ENCODE data around the gene MAGI2.

Gene MAGI2

DNA sequence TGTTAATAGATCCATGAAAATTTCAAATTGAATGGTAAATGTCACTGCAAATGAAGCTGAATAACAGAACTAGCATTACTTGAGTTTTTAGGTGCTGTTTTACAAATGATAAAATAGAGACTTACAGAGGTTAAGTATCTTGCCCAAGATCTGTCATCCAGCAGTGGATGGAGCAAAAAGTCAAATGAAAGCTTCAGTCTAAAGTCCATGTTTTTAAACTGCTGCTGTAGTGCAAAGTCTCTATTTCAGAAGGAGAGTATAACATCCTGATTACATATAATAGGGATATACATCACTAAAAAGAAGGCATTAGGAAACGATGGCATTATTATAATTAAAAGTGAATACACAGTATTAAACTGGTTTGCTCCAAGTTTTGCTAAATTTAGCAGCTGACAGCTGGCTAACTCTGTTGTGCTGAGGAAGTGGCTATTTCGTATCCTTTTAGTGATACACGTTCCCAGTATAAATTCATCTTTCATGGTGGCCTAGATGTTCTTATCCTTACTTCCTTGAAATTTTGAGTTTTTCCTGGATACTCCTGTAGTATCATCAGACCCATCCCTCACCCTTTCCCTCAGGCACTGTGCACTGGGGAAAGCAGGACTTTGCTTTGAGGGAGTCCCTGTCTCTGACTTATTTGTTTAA, 603.2 kb downstream of the MAGI2 start:
- no peak overlapping the region for H3K18ac ChIP-seq (ENCODE audit: low read length)
- no peak overlapping the region for H3K4me2 ChIP-seq (ENCODE audit: insufficient read depth, low read length, poor library complexity, severe bottlenecking)
- no peak for DNase-seq (ENCODE audit: low spot score)
- no peak overlapping the region for H2AK5ac ChIP-seq (ENCODE audit: low read depth, low read length)
- no peak overlapping the region for H3K14ac ChIP-seq (ENCODE audit: low read length)
- H2BK5ac ChIP-seq (ENCODE audit: low read length): no peak overlapping the region
- H2AFZ ChIP-seq (ENCODE audit: low read length): no peak overlapping the region
- H3K23ac ChIP-seq (ENCODE audit: low read depth, low read length, poor library complexity): no peak overlapping the region
- no peaks in the 10 kb centered on the region for H3K79me1 ChIP-seq (ENCODE audit: low read depth, low read length)
- no peak overlapping the region for H3K4ac ChIP-seq (ENCODE audit: low read length)
- no peak overlapping the region for H3K9ac ChIP-seq (ENCODE audit: low read depth, low read length, poor library complexity)
- H2BK120ac ChIP-seq (ENCODE audit: low read depth, low read length): no peak overlapping the region
- no peak overlapping the region for H3K4me3 ChIP-seq (ENCODE audit: low read length in 2 of 2)
- H2BK12ac ChIP-seq (ENCODE audit: low read length): no peak overlapping the region
- H4K91ac ChIP-seq (ENCODE audit: low read depth, low read length, poor library complexity): no peak overlapping the region
- H3K27ac ChIP-seq (replicated peaks; ENCODE audit: low read length): no peak overlapping the region
- no peaks in the 10 kb centered on the region for H3K27me3 ChIP-seq (ENCODE audit: control insufficient read depth in 3 of 3, insufficient read depth in 3 of 3, low read depth in 1 of 3, low read length in 3 of 3)
- H3K4me1 ChIP-seq (ENCODE audit: control insufficient read depth in 2 of 2, insufficient read depth in 1 of 2, low read depth in 1 of 2, low read length in 2 of 2): no peaks in the 10 kb centered on the region
- H4K8ac ChIP-seq (ENCODE audit: low read depth, low read length): no peak overlapping the region
- no peak overlapping the region for H2BK15ac ChIP-seq (ENCODE audit: low read length)
- no peaks in the 10 kb centered on the region for H3K9me3 ChIP-seq (replicated peaks in 1 of 2; ENCODE audit: control insufficient read depth in 2 of 2, insufficient read depth in 1 of 2, low read depth in 1 of 2, low read length in 2 of 2)
- no peaks in the 10 kb centered on the region for H3K36me3 ChIP-seq (replicated peaks in 1 of 2; ENCODE audit: control insufficient read depth in 2 of 2, insufficient read depth in 2 of 2, low read length in 2 of 2)
- no CpG with 5 or more reads among the region's 3 CpGs for WGBS, 2 donors (ENCODE audit: extremely low coverage in 2 of 2, insufficient read length in 2 of 2, insufficient replicate concordance in 1 of 2)

GRCh38 chr7:78845155-78845554, 608.3 kb downstream of the MAGI2 start:
- Histone ChIP-seq H3K18ac (ENCODE audit: low read length) (no peak overlapping the region), H3K9me3 (replicated peaks in 1 of 2; ENCODE audit: control insufficient read depth in 2 of 2, insufficient read depth in 1 of 2, low read depth in 1 of 2, low read length in 2 of 2) (no peaks in the 10 kb centered on the region), H3K23ac (ENCODE audit: low read depth, low read length, poor library complexity) (no peak overlapping the region), H2BK5ac (ENCODE audit: low read length) (no peak overlapping the region), H3K4ac (ENCODE audit: low read length) (no peak overlapping the region), H3K27ac (replicated peaks; ENCODE audit: low read length) (no peak overlapping the region), H3K27me3 (ENCODE audit: control insufficient read depth in 3 of 3, insufficient read depth in 3 of 3, low read depth in 1 of 3, low read length in 3 of 3) (no peaks in the 10 kb centered on the region), H2BK120ac (ENCODE audit: low read depth, low read length) (no peak overlapping the region), H2BK12ac (ENCODE audit: low read length) (no peak overlapping the region), H3K4me3 (ENCODE audit: low read length in 2 of 2) (no peak overlapping the region), H2AK5ac (ENCODE audit: low read depth, low read length) (no peak overlapping the region), H2BK15ac (ENCODE audit: low read length) (no peak overlapping the region), H3K9ac (ENCODE audit: low read depth, low read length, poor library complexity) (no peak overlapping the region), H3K14ac (ENCODE audit: low read length) (no peak overlapping the region), H3K4me2 (ENCODE audit: insufficient read depth, low read length, poor library complexity, severe bottlenecking) (no peak overlapping the region), H3K4me1 (ENCODE audit: control insufficient read depth in 2 of 2, insufficient read depth in 1 of 2, low read depth in 1 of 2, low read length in 2 of 2) (no peaks in the 10 kb centered on the region), H2AFZ (ENCODE audit: low read length) (no peak overlapping the region), H4K8ac (ENCODE audit: low read depth, low read length) (no peak overlapping the region), H3K36me3 (replicated peaks in 1 of 2; ENCODE audit: control insufficient read depth in 2 of 2, insufficient read depth in 2 of 2, low read length in 2 of 2) (no peaks in the 10 kb centered on the region), H4K91ac (ENCODE audit: low read depth, low read length, poor library complexity) (no peak overlapping the region), H3K79me1 (ENCODE audit: low read depth, low read length) (no peaks in the 10 kb centered on the region)
- DNase-seq (ENCODE audit: low spot score): no peak
- no CpG with 5 or more reads among the region's 1 CpG for WGBS, 2 donors (ENCODE audit: extremely low coverage in 2 of 2, insufficient read length in 2 of 2, insufficient replicate concordance in 1 of 2)

DNA sequence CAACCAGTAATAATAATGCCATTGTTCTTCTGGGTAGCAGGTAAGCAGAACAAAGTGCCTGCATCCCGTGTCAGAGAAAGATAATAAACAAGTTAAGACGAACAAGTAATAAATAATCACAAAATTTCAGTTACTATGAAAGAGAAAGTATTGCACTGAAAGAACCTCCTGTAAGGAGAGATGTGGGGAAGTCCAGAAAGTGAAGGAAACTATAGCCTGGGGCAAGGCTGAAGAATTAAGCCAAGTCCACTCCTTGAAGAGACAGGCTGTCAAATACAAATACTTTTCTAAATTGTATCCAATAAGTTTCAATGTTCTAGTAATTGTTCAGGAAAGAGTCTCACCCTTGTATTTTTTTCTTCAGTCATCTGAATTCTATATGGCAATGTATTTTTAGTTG, 611.4 kb downstream of the MAGI2 start:
- H2BK120ac ChIP-seq (ENCODE audit: low read depth, low read length): no peak overlapping the region
- H3K4me2 ChIP-seq (ENCODE audit: insufficient read depth, low read length, poor library complexity, severe bottlenecking): no peak overlapping the region
- H3K4me3 ChIP-seq (ENCODE audit: low read length in 2 of 2): no peak overlapping the region
- H3K14ac ChIP-seq (ENCODE audit: low read length): no peak overlapping the region
- H3K23ac ChIP-seq (ENCODE audit: low read depth, low read length, poor library complexity): no peak overlapping the region
- H4K8ac ChIP-seq (ENCODE audit: low read depth, low read length): no peak overlapping the region
- H2BK5ac ChIP-seq (ENCODE audit: low read length): no peak overlapping the region
- H2BK12ac ChIP-seq (ENCODE audit: low read length): no peak overlapping the region
- H3K36me3 ChIP-seq (replicated peaks in 1 of 2; ENCODE audit: control insufficient read depth in 2 of 2, insufficient read depth in 2 of 2, low read length in 2 of 2): no peaks in the 10 kb centered on the region
- H3K4ac ChIP-seq (ENCODE audit: low read length): no peak overlapping the region
- no peaks in the 10 kb centered on the region for H3K79me1 ChIP-seq (ENCODE audit: low read depth, low read length)
- no peak overlapping the region for H2AK5ac ChIP-seq (ENCODE audit: low read depth, low read length)
- H3K27me3 ChIP-seq (ENCODE audit: control insufficient read depth in 3 of 3, insufficient read depth in 3 of 3, low read depth in 1 of 3, low read length in 3 of 3): no peaks in the 10 kb centered on the region
- H2AFZ ChIP-seq (ENCODE audit: low read length): no peak overlapping the region
- WGBS, 2 donors (ENCODE audit: extremely low coverage in 2 of 2, insufficient read length in 2 of 2, insufficient replicate concordance in 1 of 2): no CpG with 5 or more reads among the region's 2 CpGs
- no peak overlapping the region for H3K27ac ChIP-seq (replicated peaks; ENCODE audit: low read length)
- no peak overlapping the region for H4K91ac ChIP-seq (ENCODE audit: low read depth, low read length, poor library complexity)
- DNase-seq (ENCODE audit: low spot score): no peak
- no peak overlapping the region for H2BK15ac ChIP-seq (ENCODE audit: low read length)
- H3K9me3 ChIP-seq (replicated peaks in 1 of 2; ENCODE audit: control insufficient read depth in 2 of 2, insufficient read depth in 1 of 2, low read depth in 1 of 2, low read length in 2 of 2): no peaks in the 10 kb centered on the region
- H3K4me1 ChIP-seq (ENCODE audit: control insufficient read depth in 2 of 2, insufficient read depth in 1 of 2, low read depth in 1 of 2, low read length in 2 of 2): no peaks in the 10 kb centered on the region
- H3K9ac ChIP-seq (ENCODE audit: low read depth, low read length, poor library complexity): no peak overlapping the region
- H3K18ac ChIP-seq (ENCODE audit: low read length): no peak overlapping the region

DNA sequence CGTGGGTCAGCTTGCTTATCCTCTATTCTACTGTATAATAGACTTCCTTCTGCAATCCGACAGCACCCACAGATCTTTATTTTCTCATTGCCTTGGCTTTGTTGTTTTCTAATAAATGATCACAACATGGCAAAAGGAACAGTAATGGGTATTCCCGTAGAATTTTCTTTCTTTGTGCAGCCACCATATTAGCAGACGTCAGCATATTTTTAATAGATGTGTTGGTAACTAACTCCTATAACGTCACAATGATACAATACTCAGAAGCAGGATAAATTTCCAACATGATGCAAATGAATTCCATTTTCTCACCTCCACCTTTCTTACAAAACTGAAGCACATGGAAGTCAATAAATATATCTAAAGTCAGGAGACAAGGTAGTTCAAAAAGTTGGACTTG, 617.6 kb downstream of the MAGI2 start:
- Histone ChIP-seq H3K18ac (ENCODE audit: low read length) (no peak overlapping the region), H3K27me3 (ENCODE audit: control insufficient read depth in 3 of 3, insufficient read depth in 3 of 3, low read depth in 1 of 3, low read length in 3 of 3) (no peaks in the 10 kb centered on the region), H2BK15ac (ENCODE audit: low read length) (no peak overlapping the region), H2BK5ac (ENCODE audit: low read length) (no peak overlapping the region), H2BK120ac (ENCODE audit: low read depth, low read length) (no peak overlapping the region), H2AK5ac (ENCODE audit: low read depth, low read length) (no peak overlapping the region), H3K79me1 (ENCODE audit: low read depth, low read length) (no peaks in the 10 kb centered on the region), H3K4me1 (ENCODE audit: control insufficient read depth in 2 of 2, insufficient read depth in 1 of 2, low read depth in 1 of 2, low read length in 2 of 2) (no peaks in the 10 kb centered on the region), H3K27ac (replicated peaks; ENCODE audit: low read length) (no peak overlapping the region), H3K4me2 (ENCODE audit: insufficient read depth, low read length, poor library complexity, severe bottlenecking) (no peak overlapping the region), H3K9me3 (replicated peaks in 1 of 2; ENCODE audit: control insufficient read depth in 2 of 2, insufficient read depth in 1 of 2, low read depth in 1 of 2, low read length in 2 of 2) (peaks cover 0 to 5% of the 10 kb centered on the region in 2 donors), H3K14ac (ENCODE audit: low read length) (no peak overlapping the region), H3K9ac (ENCODE audit: low read depth, low read length, poor library complexity) (no peak overlapping the region), H4K91ac (ENCODE audit: low read depth, low read length, poor library complexity) (no peak overlapping the region), H3K36me3 (replicated peaks in 1 of 2; ENCODE audit: control insufficient read depth in 2 of 2, insufficient read depth in 2 of 2, low read length in 2 of 2) (no peaks in the 10 kb centered on the region), H3K4ac (ENCODE audit: low read length) (no peak overlapping the region), H3K4me3 (ENCODE audit: low read length in 2 of 2) (no peak overlapping the region), H2BK12ac (ENCODE audit: low read length) (no peak overlapping the region), H2AFZ (ENCODE audit: low read length) (no peak overlapping the region), H4K8ac (ENCODE audit: low read depth, low read length) (no peak overlapping the region), H3K23ac (ENCODE audit: low read depth, low read length, poor library complexity) (no peak overlapping the region)
- no CpG with 5 or more reads among the region's 5 CpGs for WGBS, 2 donors (ENCODE audit: extremely low coverage in 2 of 2, insufficient read length in 2 of 2, insufficient replicate concordance in 1 of 2)
- DNase-seq (ENCODE audit: low spot score): no peak

Data from neuronal stem cell (in vitro differentiated cells).